Colonic mucosa (tissue), 4 donors: ENCODE results near the gene XXYLT1. TPM values are rescaled to one million over a fixed set of nuclear protein-coding genes. Genes with fewer than 3 reads are reported as not detected.

Source experiments
- DNase-seq: peaks from one replicate; pipeline ENCODE4 v3.0.0-alpha.2; 2020
- H3K27ac ChIP-seq: fragments of 200-600 bp; one replicate; pipeline ENCODE4 v1.8.0; 2021
- H3K27me3 ChIP-seq: fragments of 200-600 bp; one replicate; pipeline ENCODE4 v1.8.0; 2021
- H3K36me3 ChIP-seq: fragments of 200-600 bp; one replicate; pipeline ENCODE4 v1.8.0; 2021
- H3K4me1 ChIP-seq: fragments of 200-600 bp; one replicate; pipeline ENCODE4 v1.8.0; 2021; ENCODE audit warnings: mild to moderate bottlenecking
- H3K4me3 ChIP-seq: fragments of 200-600 bp; one replicate; pipeline ENCODE4 v1.8.0; 2021
- H3K9ac ChIP-seq, 2 donors: one replicate each; pipeline ENCODE4 v1.7.0; 2013; ENCODE audit warnings: control low read depth in 2 of 2, low read depth in 2 of 2, low read length in 2 of 2
- H3K9me3 ChIP-seq: fragments of 200-600 bp; one replicate; pipeline ENCODE4 v1.8.0; 2021
- intact Hi-C: fragments of 100-400 bp; cut with DNase I; formaldehyde crosslinking; loops from one replicate; pipeline ENCODE4 v1.14.1; 2022
- total RNA-seq, 2 donors: library from RNA; stranded (reverse); fragmentation: NEBNext Ultra II Directional in 1 of 2; extraction: Animal tissue kit (Norgen Biotek cat#: 25700) in 1 of 2; gene quantifications; one replicate each; pipeline ENCODE4 v1.2.1, GENCODE V29; 2021
- TF ChIP-seq, protein P1 (sequence below): fragments of 200-600 bp; IDR thresholded peaks from one replicate; pipeline ENCODE4 v1.8.0; 2022; ENCODE audit warnings: antibody characterized with exemption, mild to moderate bottlenecking
- donor health status: healthy.
- donor health status: DM: no; HTN: no; CAD: no.
- donor health status: DM: no; HTN: no; CAD: no.

The XXYLT1 gene
- total RNA-seq, 2 donors from 2014 or later: 8.3 to 10.9 TPM

DNA sequence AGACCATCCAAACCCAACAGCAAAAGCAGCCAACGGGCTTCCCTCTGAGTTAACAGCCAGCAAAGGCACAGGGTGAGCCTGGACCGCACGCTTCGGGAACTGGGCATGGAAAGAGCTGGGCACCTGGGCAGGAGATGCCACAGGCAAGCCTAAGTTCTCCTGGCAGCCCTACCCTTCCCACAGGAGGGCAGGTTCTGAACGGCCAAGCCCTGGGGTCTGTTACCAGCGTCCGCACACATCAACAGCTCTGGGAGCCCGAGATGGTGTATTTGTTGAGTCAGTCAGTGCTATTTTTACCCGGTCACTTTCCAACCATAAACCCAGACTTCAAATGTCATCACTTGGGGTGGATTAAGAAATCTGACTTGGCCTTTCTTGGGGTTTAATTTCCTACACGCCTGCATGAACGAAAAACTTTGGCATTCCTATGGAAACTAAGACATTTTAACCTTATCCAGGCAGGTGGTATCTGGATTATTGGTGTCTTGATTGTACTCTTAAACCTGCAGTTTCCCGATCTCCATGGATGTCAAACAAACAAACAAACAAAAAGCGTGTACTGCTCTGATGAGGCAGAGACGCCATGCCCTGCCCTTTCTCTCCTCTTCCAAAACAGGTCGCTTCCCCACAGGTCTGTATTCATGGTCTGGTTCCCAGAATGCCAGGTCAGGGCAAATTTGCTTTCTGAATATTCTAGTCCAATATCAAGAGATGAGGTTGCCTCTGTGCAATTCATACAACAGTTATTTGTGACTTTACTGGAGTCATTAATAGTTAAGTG, 99.7 kb downstream of the XXYLT1 start:
- TF ChIP-seq, protein P1, sequence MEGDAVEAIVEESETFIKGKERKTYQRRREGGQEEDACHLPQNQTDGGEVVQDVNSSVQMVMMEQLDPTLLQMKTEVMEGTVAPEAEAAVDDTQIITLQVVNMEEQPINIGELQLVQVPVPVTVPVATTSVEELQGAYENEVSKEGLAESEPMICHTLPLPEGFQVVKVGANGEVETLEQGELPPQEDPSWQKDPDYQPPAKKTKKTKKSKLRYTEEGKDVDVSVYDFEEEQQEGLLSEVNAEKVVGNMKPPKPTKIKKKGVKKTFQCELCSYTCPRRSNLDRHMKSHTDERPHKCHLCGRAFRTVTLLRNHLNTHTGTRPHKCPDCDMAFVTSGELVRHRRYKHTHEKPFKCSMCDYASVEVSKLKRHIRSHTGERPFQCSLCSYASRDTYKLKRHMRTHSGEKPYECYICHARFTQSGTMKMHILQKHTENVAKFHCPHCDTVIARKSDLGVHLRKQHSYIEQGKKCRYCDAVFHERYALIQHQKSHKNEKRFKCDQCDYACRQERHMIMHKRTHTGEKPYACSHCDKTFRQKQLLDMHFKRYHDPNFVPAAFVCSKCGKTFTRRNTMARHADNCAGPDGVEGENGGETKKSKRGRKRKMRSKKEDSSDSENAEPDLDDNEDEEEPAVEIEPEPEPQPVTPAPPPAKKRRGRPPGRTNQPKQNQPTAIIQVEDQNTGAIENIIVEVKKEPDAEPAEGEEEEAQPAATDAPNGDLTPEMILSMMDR: no peak
- no peak overlapping the region for H3K27ac ChIP-seq
- H3K9me3 ChIP-seq: no peaks in the 10 kb centered on the region
- H3K4me1 ChIP-seq: no peaks in the 10 kb centered on the region
- H3K27me3 ChIP-seq: no peaks in the 10 kb centered on the region
- no peak overlapping the region for H3K4me3 ChIP-seq
- H3K36me3 ChIP-seq: no peaks in the 10 kb centered on the region
- intact Hi-C loops: no loop called here
- no peak for DNase-seq
- H3K9ac ChIP-seq: no peak overlapping the region

DNA sequence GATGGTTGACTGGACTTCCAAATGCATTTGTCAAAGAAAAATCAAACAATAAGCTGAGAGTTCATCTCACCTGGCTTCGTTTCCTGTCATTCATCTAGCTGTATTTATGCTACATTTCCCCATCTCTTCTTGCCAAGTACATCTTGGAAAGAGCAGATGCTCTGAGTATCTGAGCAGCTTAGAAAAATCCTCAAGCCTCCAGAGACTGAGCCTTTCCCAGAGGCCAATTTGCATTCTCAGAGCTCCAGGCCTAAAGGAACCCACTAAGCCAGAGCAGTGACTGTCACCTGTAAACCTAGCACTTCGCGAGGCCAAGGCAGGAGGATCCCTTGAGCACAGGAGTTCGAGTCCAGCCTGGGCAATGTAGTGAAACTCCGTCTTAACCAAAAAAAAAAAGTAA, 100.5 kb downstream of the XXYLT1 start:
- Histone ChIP-seq H3K27ac (no peak overlapping the region), H3K4me1 (no peaks in the 10 kb centered on the region), H3K36me3 (no peaks in the 10 kb centered on the region), H3K9me3 (no peaks in the 10 kb centered on the region), H3K4me3 (no peak overlapping the region), H3K9ac (no peak overlapping the region), H3K27me3 (no peaks in the 10 kb centered on the region)
- DNase-seq: no peak
- TF ChIP-seq, protein P1: no peak
- intact Hi-C loops: no loop called here

DNA sequence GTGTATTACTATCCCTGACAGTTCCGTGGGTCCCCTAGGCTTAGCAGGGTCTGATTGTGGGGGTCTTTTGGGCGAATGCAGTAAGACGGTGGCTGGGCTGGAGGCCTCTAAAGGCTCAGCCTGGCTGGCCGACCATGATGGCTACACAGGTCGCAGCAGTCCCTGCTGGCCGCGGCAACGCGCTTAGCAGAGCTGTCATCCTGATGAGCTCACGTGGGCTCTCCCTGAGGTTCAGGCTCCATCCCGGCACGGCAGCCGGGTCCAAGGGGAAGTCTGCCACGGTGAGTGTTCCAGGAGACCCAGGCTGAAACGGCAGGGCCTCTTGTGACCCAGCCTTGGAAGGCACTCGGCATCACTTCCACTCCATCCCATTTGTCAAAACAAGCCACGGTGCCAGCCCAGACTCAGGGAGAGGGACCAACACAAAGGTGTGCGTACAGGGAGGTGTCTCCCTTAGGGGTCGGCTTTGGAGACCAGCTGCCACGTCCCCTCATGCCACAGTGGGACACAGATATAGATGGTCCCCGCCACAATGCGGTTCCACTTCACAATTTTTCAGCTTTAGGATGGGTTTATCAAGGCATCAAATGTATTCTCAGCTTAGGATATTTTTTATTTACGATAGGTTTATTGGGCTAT, 101.8 kb downstream of the XXYLT1 start:
- no peaks in the 10 kb centered on the region for H3K27me3 ChIP-seq
- H3K9ac ChIP-seq: no peak overlapping the region
- H3K4me3 ChIP-seq: no peak overlapping the region
- no peaks in the 10 kb centered on the region for H3K9me3 ChIP-seq
- TF ChIP-seq, protein P1: no peak
- no peak for DNase-seq
- H3K27ac ChIP-seq: no peak overlapping the region
- no peaks in the 10 kb centered on the region for H3K4me1 ChIP-seq
- intact Hi-C loops: no loop called here
- no peaks in the 10 kb centered on the region for H3K36me3 ChIP-seq

DNA sequence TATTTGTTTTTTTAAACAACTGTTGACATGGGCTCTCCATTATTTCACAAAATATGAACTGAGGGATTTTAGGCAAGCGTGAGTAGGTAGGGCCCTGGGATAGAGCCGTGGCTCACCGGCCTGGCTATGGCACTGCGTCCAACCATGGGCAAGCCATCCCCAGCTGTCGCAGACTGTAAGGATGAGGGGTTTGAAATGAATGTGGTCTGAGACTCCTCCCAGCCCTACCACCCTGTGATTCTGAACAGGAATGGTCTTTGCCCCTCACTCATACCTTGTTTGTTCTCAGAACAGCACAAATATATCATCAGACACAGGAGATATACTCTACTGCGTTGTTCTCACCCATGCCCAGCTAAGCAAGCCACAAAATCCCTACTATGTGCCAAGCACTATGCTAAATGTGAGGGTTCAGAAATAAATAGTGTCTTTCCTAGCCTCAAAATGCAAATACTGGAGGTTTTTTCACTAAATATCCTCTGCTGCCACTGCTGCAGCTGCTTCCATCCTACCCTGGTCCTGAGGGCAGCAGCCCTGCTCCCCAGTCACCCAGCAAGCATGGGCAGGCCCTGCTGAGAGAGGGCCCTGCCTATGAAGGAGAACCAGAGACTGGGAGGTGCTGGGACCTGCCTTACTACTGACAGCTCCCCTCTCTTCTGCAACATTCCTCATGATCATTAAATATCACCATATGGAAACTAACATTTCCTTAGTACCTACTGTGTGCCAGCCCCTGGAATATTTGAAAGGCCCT, 102.8 kb downstream of the XXYLT1 start:
- TF ChIP-seq, protein P1: no peak
- Histone ChIP-seq H3K9me3 (no peaks in the 10 kb centered on the region), H3K4me3 (no peak overlapping the region), H3K27me3 (no peaks in the 10 kb centered on the region), H3K36me3 (no peaks in the 10 kb centered on the region), H3K27ac (no peak overlapping the region), H3K9ac (no peak overlapping the region), H3K4me1 (no peaks in the 10 kb centered on the region)
- no peak for DNase-seq
- intact Hi-C loops: no loop called here

DNA sequence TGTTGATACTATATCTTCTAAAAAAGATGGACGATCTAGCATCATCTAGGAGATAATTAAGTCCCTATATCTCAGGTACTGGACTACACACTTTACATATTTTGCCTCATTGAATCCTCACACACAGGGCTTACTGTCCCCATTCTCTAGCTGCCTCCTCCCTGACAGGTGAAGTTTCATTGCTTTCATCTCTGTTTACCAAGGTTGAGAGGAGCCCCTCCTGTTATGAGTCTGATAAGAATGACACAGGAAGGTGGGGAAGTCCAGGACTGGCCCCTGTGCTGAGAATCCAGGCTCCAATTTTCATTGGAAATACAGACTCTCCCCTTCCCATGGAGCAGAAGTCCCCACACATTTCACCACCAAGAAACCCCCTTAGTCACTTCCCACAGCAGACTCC, 105.2 kb downstream of the XXYLT1 start:
- intact Hi-C loops: no loop called here
- H3K36me3 ChIP-seq: no peaks in the 10 kb centered on the region
- TF ChIP-seq, protein P1: no peak
- H3K9me3 ChIP-seq: no peaks in the 10 kb centered on the region
- no peaks in the 10 kb centered on the region for H3K27me3 ChIP-seq
- no peak overlapping the region for H3K4me3 ChIP-seq
- no peaks in the 10 kb centered on the region for H3K4me1 ChIP-seq
- H3K27ac ChIP-seq: no peak overlapping the region
- H3K9ac ChIP-seq: no peak overlapping the region
- DNase-seq: no peak
